H1 (cell line): ENCODE measurements around the gene FAT1. TPM values are rescaled to one million over a fixed set of nuclear protein-coding genes. Genes with fewer than 3 reads are reported as not detected.

Experiments
- CTCF ChIA-PET: fragments of 300-600 bp; sonication (Branson Sonifier 250); formaldehyde crosslinking; loops from one replicate; lab custom pipeline; 2021; ENCODE audit not compliant: partially characterized antibody; lab: Charles Lee
- POLR2A ChIA-PET: fragments of 300-600 bp; sonication (Branson Sonifier 250); formaldehyde crosslinking; loops from one replicate; lab custom pipeline; 2021; ENCODE audit warnings: inconsistent platforms; ENCODE audit not compliant: partially characterized antibody; lab: Charles Lee
- DNase-seq, 2 experiments: peaks; one replicate each; pipeline versions ENCODE4 v3.0.0 to v3.0.0-alpha.2; 2010 to 2022; ENCODE audit warnings: low spot score in 2 of 2, low read depth in 1 of 2, mixed read lengths in 1 of 2
- FAIRE-seq: peaks from 2 replicates; lab custom pipeline; 2011; peaks lifted over from hg19 to GRCh38; lab: Jason Lieb, UNC
- H2AFZ ChIP-seq: 2 replicates; pipeline ENCODE4 v1.8.1; 2012; ENCODE audit warnings: low read length, inconsistent platforms
- H2AK5ac ChIP-seq: 2 replicates; pipeline ENCODE4 v1.6.1; 2013; ENCODE audit warnings: low read depth, low read length
- H2BK120ac ChIP-seq: replicated peaks from 2 replicates; pipeline ENCODE3; 2013; ENCODE audit warnings: low read depth, low read length, inconsistent platforms
- H2BK12ac ChIP-seq: 2 replicates; pipeline ENCODE4 v1.6.1; 2013; ENCODE audit warnings: low read depth, low read length
- H2BK15ac ChIP-seq: 2 replicates; pipeline ENCODE4 v1.6.1; 2013; ENCODE audit warnings: low read length
- H2BK20ac ChIP-seq: 2 replicates; pipeline ENCODE4 v1.6.1; 2013; ENCODE audit warnings: low read length
- H2BK5ac ChIP-seq: 2 replicates; pipeline ENCODE4 v1.6.1; 2013; ENCODE audit warnings: low read depth, low read length
- H3K14ac ChIP-seq: 2 replicates; pipeline ENCODE4 v1.6.1; 2013; ENCODE audit warnings: inconsistent platforms; ENCODE audit not compliant: insufficient read length
- H3K18ac ChIP-seq: 2 replicates; pipeline ENCODE4 v1.6.1; 2013; ENCODE audit warnings: low read length; ENCODE audit errors: extremely low read depth
- H3K23ac ChIP-seq: 2 replicates; pipeline ENCODE4 v1.6.1; 2013; ENCODE audit warnings: inconsistent platforms; ENCODE audit not compliant: insufficient read length
- H3K23me2 ChIP-seq: 2 replicates; pipeline ENCODE4 v1.6.1; 2013; ENCODE audit warnings: low read depth, low read length
- H3K27ac ChIP-seq: 2 replicates; pipeline ENCODE4 v1.6.1; 2011; ENCODE audit warnings: low read depth, low read length, inconsistent platforms
- H3K27me3 ChIP-seq, 4 experiments: replicated peaks in 1 of 4; 1 replicate in 1 of 4; 2 replicates in 3 of 4; pipeline versions ENCODE4 v1.6.1 to v1.8.1; 2011 to 2013; ENCODE audit warnings: low read length in 3 of 4, mild to moderate bottlenecking in 3 of 4, inconsistent platforms in 2 of 4, mixed read lengths in 2 of 4, moderate library complexity in 1 of 4; ENCODE audit not compliant: control insufficient read depth in 3 of 4, insufficient read depth in 3 of 4; ENCODE audit errors: extremely low read depth in 1 of 4
- H3K36me3 ChIP-seq, 4 experiments: 2 replicates each; pipeline versions ENCODE4 v1.6.1 to v1.8.1; 2011 to 2013; ENCODE audit warnings: mild to moderate bottlenecking in 4 of 4, low read length in 3 of 4, moderate library complexity in 2 of 4, control low read depth in 1 of 4, inconsistent platforms in 1 of 4; ENCODE audit not compliant: insufficient read depth in 4 of 4, control insufficient read depth in 2 of 4
- H3K4ac ChIP-seq: replicated peaks from 2 replicates; pipeline ENCODE3; 2013; ENCODE audit warnings: low read length, low read depth, mixed read lengths, inconsistent platforms; ENCODE audit not compliant: insufficient read length
- H3K4me1 ChIP-seq, 4 experiments: replicated peaks in 1 of 4; 1 replicate in 1 of 4; 2 replicates in 3 of 4; pipeline versions ENCODE4 v1.6.1 to v1.8.1; 2011 to 2013; ENCODE audit warnings: low read length in 3 of 4, inconsistent platforms in 2 of 4, mixed read lengths in 1 of 4; ENCODE audit not compliant: insufficient read depth in 4 of 4, control insufficient read depth in 3 of 4
- H3K4me2 ChIP-seq, 2 experiments: 2 replicates each; pipeline versions ENCODE4 v1.6.1 to v1.8.1; 2011 to 2013; ENCODE audit warnings: low read depth in 2 of 2, low read length in 2 of 2, control low read depth in 1 of 2, inconsistent platforms in 1 of 2, mild to moderate bottlenecking in 1 of 2; ENCODE audit not compliant: insufficient read depth in 1 of 2
- H3K4me3 ChIP-seq, 4 experiments: fragments of 200-600, 300-600 bp in 1 of 4; sonication (generic), shearing (Covaris generic), sonication (Bioruptor Twin) in 1 of 4; 2 replicates each; pipeline versions ENCODE4 v1.5.1 to v1.8.1; 2011 to 2016; ENCODE audit warnings: low read length in 4 of 4, low read depth in 3 of 4, control low read depth in 2 of 4, inconsistent platforms in 2 of 4, mild to moderate bottlenecking in 2 of 4, mixed read lengths in 1 of 4, moderate library complexity in 1 of 4; ENCODE audit not compliant: insufficient read depth in 2 of 4; ENCODE audit errors: extremely low read depth in 1 of 4
- H3K56ac ChIP-seq: replicated peaks from 2 replicates; pipeline ENCODE3; 2013; ENCODE audit warnings: low read depth, mild to moderate bottlenecking, mixed read lengths, low read length, inconsistent platforms; ENCODE audit not compliant: insufficient read length
- H3K79me1 ChIP-seq: 2 replicates; pipeline ENCODE4 v1.6.1; 2013; ENCODE audit warnings: low read depth, low read length, control low read depth
- H3K79me2 ChIP-seq, 2 experiments: 2 replicates each; pipeline versions ENCODE4 v1.6.1 to v1.8.1; 2012 to 2013; ENCODE audit warnings: low read length in 2 of 2, mild to moderate bottlenecking in 2 of 2, inconsistent platforms in 1 of 2; ENCODE audit not compliant: insufficient read depth in 2 of 2, control insufficient read depth in 1 of 2
- H3K9ac ChIP-seq, 4 experiments: replicated peaks in 1 of 4; 1 replicate in 1 of 4; 2 replicates in 3 of 4; pipeline versions ENCODE4 v1.6.1 to v1.8.1; 2011 to 2013; ENCODE audit warnings: low read depth in 3 of 4, low read length in 3 of 4, control low read depth in 2 of 4, mild to moderate bottlenecking in 2 of 4, moderate library complexity in 2 of 4, inconsistent platforms in 1 of 4; ENCODE audit errors: extremely low read depth in 1 of 4
- H3K9me3 ChIP-seq, 2 experiments: 2 replicates each; pipeline versions ENCODE4 v1.6.1 to v1.8.1; 2012 to 2013; ENCODE audit warnings: mild to moderate bottlenecking in 2 of 2, moderate library complexity in 2 of 2, control low read depth in 1 of 2, inconsistent platforms in 1 of 2, low read depth in 1 of 2, low read length in 1 of 2, mixed read lengths in 1 of 2; ENCODE audit not compliant: insufficient read depth in 2 of 2
- H4K20me1 ChIP-seq, 2 experiments: replicated peaks in 1 of 2; 2 replicates each; pipeline versions ENCODE3 to v1.8.1; 2011 to 2013; ENCODE audit warnings: inconsistent platforms in 2 of 2, low read length in 2 of 2, mild to moderate bottlenecking in 1 of 2; ENCODE audit not compliant: insufficient read depth in 2 of 2, control insufficient read depth in 1 of 2
- H4K5ac ChIP-seq: 2 replicates; pipeline ENCODE4 v1.6.1; 2013; ENCODE audit warnings: low read length, low read depth, mixed read lengths, inconsistent platforms; ENCODE audit not compliant: insufficient read length
- H4K8ac ChIP-seq: 2 replicates; pipeline ENCODE4 v1.8.0; 2013; ENCODE audit warnings: mild to moderate bottlenecking, moderate library complexity, low read length, inconsistent platforms; ENCODE audit not compliant: insufficient read depth; ENCODE audit errors: extremely low read depth
- H4K91ac ChIP-seq: replicated peaks from 2 replicates; pipeline ENCODE3; 2013; ENCODE audit warnings: low read length, mixed read lengths, inconsistent platforms; ENCODE audit not compliant: insufficient read length
- CBX8 ChIP-seq: fragments of 300-800, 300-1000 bp; sonication (generic); IDR thresholded peaks from 2 replicates; pipeline ENCODE4 v1.7.1; 2016; ENCODE audit warnings: low read depth, low read length, borderline replicate concordance
- CHD2 ChIP-seq: IDR thresholded peaks from 2 replicates; pipeline ENCODE4 v1.6.1; 2012; ENCODE audit warnings: low read length, improper control_type of control experiment
- FOSL1 ChIP-seq: IDR thresholded peaks from 2 replicates; pipeline ENCODE4 v1.6.1; 2011; ENCODE audit warnings: mild to moderate bottlenecking, low read depth, low read length, moderate library complexity; ENCODE audit not compliant: insufficient read depth
- KDM4A ChIP-seq: IDR thresholded peaks from one replicate; pipeline ENCODE4 v1.7.1; 2012; ENCODE audit warnings: low read depth, mild to moderate bottlenecking, moderate library complexity, low read length, inconsistent platforms; ENCODE audit not compliant: severe bottlenecking
- KDM5A ChIP-seq: fragments of 200-600 bp; IDR thresholded peaks from 2 replicates; pipeline ENCODE4 v1.7.1; 2012; ENCODE audit warnings: mild to moderate bottlenecking, low read length, inconsistent platforms, mixed read lengths
- RAD21 ChIP-seq, 2 experiments: IDR thresholded peaks in 1 of 2; conservative IDR thresholded peaks in 1 of 2; 2 replicates each; pipeline ENCODE4 v1.6.1; 2011; ENCODE audit warnings: low read depth in 2 of 2, low read length in 2 of 2, improper control_type of control experiment in 1 of 2, inconsistent platforms in 1 of 2, mild to moderate bottlenecking in 1 of 2, moderate library complexity in 1 of 2
- TAF7 ChIP-seq: optimal IDR thresholded peaks from 2 replicates; pipeline ENCODE3; 2011; ENCODE audit warnings: low read depth, mild to moderate bottlenecking, inconsistent platforms, low read length, moderate library complexity, borderline replicate concordance
- TCF12 ChIP-seq: IDR thresholded peaks from 2 replicates; pipeline ENCODE4 v1.6.1; 2011; ENCODE audit warnings: low read depth, mild to moderate bottlenecking, low read length
- WGBS, 2 experiments: shearing (Covaris generic) in 1 of 2; methylation state at CpG; one replicate each; pipeline versions ENCODE4 v1.1.6 to v1.1.7; 2013 to 2015; ENCODE audit warnings: low lambda C conversion rate in 2 of 2, mixed read lengths in 2 of 2, inconsistent platforms in 1 of 2, low coverage in 1 of 2, missing lambda C conversion rate in 1 of 2; ENCODE audit not compliant: insufficient replicate concordance in 2 of 2, insufficient coverage in 1 of 2, insufficient read length in 1 of 2; ENCODE audit errors: extremely low coverage in 1 of 2, missing lambda C conversion rate in 1 of 2; 5-methylcytosine and 5-hydroxymethylcytosine counted together
- polyA plus RNA-seq, 7 experiments: library from polyadenylated mRNA; depleted of rRNA in 3 of 7; stranded (reverse) in 5 of 7; unstranded in 2 of 7; fragments of >200 nt in 5 of 7; fragments of 200-250 nt in 2 of 7; gene quantifications; 1 replicate in 5 of 7; 2 replicates in 1 of 7; 4 replicates in 1 of 7; pipeline versions ENCODE4 v1.2.1 to v1.2.3, GENCODE V29; 2011 to 2013; ENCODE audit warnings: missing spikeins in 2 of 7, mixed read lengths in 2 of 7
- total RNA-seq: library from RNA; stranded (reverse); fragmentation: NEBNext Ultra II Directional; extraction: Animal tissue kit (Norgen Biotek cat#: 25700); gene quantifications from 2 replicates; pipeline ENCODE4 v1.2.1, GENCODE V29; 2021
- TF ChIP-seq, protein P1 (sequence below): IDR thresholded peaks from 2 replicates; pipeline ENCODE4 v1.6.1; 2012; ENCODE audit warnings: inconsistent platforms
- TF ChIP-seq, protein P2 (sequence below): IDR thresholded peaks from 2 replicates; pipeline ENCODE4 v1.6.1; 2012; ENCODE audit warnings: low read length, inconsistent platforms

FAT1 gene
- total and polyA plus RNA-seq, 2 of the 8 experiments (the other 6 are each of a cell fraction or from before 2014, with no cell fraction given), result 94.4 to 137 TPM

- Histone ChIP-seq H3K23me2 (no peaks in the 10 kb centered on the region), H3K14ac (no peak overlapping the region), H2AFZ (no peak overlapping the region), H3K79me2 (0 out of 4 replicates have a peak, but pooled peaks cover 0 to 3% of the 10 kb centered on the region in 2 experiments), H3K9ac (no peak overlapping the region), H2BK12ac (no peak overlapping the region), H4K5ac (no peak overlapping the region), H3K56ac (no peak overlapping the region), H4K20me1 (peaks cover 0 to 2% of the 10 kb centered on the region in 2 experiments), H3K79me1 (no peaks in the 10 kb centered on the region; the same call in 1 of the 2 replicates), H3K4me1 (peaks cover 0 to 10% (median 0%) of the 10 kb centered on the region in 4 experiments; a peak in 2 of 7 replicates), H2BK5ac (no peak overlapping the region), H2AK5ac (no peak overlapping the region), H3K27me3 (no peaks in the 10 kb centered on the region), H4K91ac (no peak overlapping the region), H2BK15ac (no peak overlapping the region), H3K36me3 (peaks cover 7 to 80% (median 24%) of the 10 kb centered on the region in 4 experiments; a peak in 7 of 8 replicates), H2BK120ac (no peak overlapping the region), H2BK20ac (no peak overlapping the region), H3K4me3 (no peak overlapping the region), H4K8ac (no peak overlapping the region), H3K18ac (no peak overlapping the region), H3K9me3 (no peaks in the 10 kb centered on the region), H3K27ac (no peak overlapping the region), H3K4ac (no peak overlapping the region), H3K23ac (no peak overlapping the region), H3K4me2 (no peak overlapping the region)
- ChIA-PET CTCF (no interaction called here), POLR2A (no interaction called here)
- WGBS, 2 experiments, result 93% methylated on average over 21 of the region's 21 CpGs; no CpG with 5 or more reads in 1 of the 2 experiments
- DNase-seq, result no peak
- FAIRE-seq, result no peak
- no peak for TF ChIP-seq KDM5A
- no peak for TF ChIP-seq TAF7
- TF ChIP-seq TCF12, result no peak
- TF ChIP-seq CBX8, result no peak
- no peak for TF ChIP-seq KDM4A
- TF ChIP-seq RAD21 (IDR thresholded peaks at IDR 0.05 in 1 of 2, conservative IDR thresholded peaks at IDR 0.05 in 1 of 2; ENCODE audit: low read depth in 2 of 2, low read length in 2 of 2), result no peak
- TF ChIP-seq, protein P1, sequence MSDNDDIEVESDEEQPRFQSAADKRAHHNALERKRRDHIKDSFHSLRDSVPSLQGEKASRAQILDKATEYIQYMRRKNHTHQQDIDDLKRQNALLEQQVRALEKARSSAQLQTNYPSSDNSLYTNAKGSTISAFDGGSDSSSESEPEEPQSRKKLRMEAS, result no peak
- TF ChIP-seq FOSL1, result no peak
- TF ChIP-seq CHD2, result no peak
- TF ChIP-seq, protein P2, sequence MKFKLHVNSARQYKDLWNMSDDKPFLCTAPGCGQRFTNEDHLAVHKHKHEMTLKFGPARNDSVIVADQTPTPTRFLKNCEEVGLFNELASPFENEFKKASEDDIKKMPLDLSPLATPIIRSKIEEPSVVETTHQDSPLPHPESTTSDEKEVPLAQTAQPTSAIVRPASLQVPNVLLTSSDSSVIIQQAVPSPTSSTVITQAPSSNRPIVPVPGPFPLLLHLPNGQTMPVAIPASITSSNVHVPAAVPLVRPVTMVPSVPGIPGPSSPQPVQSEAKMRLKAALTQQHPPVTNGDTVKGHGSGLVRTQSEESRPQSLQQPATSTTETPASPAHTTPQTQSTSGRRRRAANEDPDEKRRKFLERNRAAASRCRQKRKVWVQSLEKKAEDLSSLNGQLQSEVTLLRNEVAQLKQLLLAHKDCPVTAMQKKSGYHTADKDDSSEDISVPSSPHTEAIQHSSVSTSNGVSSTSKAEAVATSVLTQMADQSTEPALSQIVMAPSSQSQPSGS, result no peak
Observed at GRCh38 chr4:186628058-186628711, 95.5 kb downstream of the FAT1 start.
